AG08395 (cell line): ENCODE measurements around the gene CFAP53.
"Not testable (repeated sequence)": the region's sequence is repeated elsewhere in the genome, so short reads cannot be mapped to it uniquely, and the experiment has no call there.

Source experiments
- DNase-seq: peaks from one replicate; pipeline ENCODE4 v3.0.0; 2012; ENCODE audit warnings: mixed read lengths, low spot score

Gene CFAP53

GRCh38 chr18:50266248-50266704 is at the start of gene CFAP53:
Gene CFAP53, minus strand, starts transcription at chr18:50266495. Its CDS starts 91 bp downstream, at chr18:50266404.
- DNase-seq = peak; percentile 98

DNA sequence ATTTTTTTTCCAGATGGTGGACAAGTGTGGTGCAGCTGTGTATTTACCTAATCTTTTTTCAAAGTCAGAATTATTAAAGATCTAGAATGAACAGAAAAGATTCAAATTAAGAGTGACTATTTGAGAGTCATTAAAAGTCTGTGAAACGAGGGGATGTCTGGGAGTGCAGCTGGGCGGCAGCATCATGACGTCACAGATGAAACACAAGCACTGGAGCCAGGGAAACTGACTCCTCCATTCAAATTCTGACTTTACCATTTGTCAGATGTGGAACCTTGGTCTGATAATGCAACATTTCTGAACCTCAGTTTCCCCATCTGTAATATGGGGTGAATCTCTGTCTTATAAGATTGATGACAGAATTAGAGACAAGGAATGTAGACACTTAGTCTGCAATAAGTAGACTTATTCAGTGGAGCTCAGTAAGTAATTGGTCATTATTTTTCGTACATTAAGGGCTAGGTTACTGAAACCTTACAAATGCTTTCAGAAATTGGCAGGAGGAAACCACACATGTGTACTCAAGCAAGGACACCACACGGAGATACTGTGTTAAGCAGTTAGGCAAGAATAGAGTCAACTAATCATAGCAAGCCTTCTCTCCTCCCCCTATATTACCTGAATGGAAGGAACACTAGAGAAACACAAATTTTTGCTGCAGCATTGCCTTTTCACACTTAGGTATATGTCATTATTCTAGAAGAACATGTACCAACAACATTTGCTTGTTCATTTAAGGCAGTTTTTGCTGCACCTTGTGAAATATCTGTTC is 49.0 kb upstream of the CFAP53 start:
- no peak for DNase-seq

DNA sequence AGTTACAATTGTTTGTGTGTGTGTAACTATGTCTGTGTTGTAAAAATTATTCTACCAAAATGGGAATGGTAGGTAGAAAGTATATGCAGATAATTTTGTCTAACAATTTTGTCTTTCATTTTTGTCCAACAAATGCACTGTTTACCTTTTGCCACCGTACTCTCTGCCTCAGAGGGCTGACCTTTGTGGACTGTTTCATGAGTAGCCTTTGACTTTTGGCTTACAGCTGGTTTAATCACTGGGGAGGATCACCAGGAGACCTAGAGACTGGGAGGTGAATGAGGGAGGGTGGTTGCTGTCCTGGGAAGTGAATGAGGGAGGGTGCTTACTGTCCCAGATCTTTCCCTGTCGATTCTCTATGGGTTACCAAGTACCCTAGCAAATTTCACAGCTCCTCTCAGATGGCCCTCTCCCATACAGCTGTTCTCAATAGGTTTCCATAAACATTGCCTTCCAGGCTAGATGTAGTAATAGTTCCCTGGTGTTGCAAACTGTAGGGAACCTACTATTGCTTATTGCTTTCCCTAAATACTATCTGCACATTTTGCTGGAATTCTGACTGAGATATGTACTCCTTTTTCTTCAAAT is 47.7 kb upstream of the CFAP53 start:
- DNase-seq = no peak

GRCh38 chr18:50313031-50313607 is 46.8 kb upstream of the CFAP53 start:
- DNase-seq = no peak

DNA sequence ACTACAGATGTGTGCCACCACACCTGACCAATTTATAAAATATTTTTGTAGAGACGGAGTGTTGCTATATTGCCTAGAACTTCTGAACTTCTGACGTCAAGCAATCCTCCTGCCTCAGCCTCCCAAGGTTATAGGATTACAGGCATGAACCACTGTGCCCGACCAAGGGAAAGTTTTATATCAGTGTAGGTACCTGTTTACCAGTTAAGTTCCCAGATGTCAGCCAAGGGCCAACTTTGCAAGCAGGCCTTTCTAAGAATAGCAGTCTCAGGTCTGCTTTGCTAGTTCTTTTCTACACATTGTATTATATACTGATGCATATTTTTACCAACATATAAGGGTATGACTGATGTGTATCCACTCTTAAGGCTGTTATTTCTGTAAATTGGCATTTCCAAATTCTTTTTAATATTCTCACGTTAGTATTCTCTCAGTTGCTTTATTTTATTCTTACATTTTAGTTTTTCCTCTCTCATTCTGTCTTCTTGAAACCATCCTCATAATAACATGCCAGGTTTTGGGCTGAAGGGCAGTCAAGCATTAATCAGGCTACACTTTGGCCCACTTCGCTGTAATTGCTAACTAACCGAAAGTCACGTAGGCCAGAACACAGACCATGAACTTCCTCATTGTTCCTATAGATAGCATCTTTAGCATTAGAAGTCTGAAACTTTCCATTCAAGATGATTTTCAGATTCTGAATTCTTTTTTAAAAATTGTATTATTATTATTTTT is 46.2 kb upstream of the CFAP53 start:
- no peak for DNase-seq

GRCh38 chr18:50311650-50312049 is 45.4 kb upstream of the CFAP53 start:
- no peak for DNase-seq

DNA sequence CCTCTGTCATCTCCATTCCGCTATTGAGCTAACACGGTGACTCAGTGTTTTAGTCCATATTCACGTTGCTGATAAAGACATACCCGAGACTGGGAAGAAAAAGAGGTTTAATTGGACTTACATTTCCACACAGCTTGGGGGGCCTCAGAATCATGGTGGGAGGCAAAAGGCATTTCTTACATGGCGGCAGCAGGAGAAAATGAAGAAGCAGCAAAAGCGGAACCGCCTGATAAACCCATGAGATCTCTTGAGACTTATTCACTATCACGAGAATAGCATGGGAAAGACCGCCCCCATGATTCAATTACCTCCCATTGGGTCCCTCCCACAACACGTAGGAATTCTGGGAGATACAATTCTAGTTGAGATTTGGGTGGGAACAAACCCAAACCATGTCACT is 43.8 kb upstream of the CFAP53 start:
- DNase-seq = no peak

- DNase-seq = not testable (repeated sequence)
Observed at GRCh38 chr18:50308851-50309250, 42.6 kb upstream of the CFAP53 start.

DNA sequence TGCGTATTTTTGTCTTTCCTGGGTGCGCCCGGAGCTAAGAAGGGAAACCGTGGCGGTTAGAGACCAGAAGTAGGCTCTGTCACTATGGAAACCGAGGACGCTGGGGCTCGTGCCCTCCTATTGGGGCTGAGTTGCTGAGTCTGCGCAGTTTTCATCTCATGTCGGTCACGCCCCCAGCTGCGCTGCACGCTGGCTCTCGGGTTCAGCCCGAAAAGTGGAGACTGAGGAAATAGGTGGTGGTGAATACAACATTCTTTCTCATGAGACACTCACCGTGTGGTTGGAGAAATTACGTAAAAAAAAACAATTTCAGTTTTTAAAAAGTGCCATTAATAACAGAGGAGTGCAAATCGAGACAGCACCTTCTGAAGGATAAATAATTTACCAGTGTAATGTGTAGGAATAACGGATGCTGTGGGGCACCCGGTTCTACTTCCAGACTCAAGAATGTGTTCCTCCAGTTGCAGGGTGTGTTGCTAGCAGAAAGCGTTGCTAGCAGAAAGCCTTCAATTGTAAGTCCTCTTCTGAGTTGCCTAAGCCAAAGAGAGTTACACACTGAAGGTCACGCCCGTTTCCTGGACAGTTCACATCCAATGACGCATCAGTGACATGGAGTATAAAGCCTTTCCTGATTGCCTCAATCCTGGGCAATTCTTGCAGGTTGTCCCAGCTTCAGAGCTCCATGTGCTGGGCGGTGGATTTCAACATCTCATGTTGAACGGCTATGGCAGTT is 41.6 kb upstream of the CFAP53 start:
- DNase-seq = peak; percentile 99

DNA sequence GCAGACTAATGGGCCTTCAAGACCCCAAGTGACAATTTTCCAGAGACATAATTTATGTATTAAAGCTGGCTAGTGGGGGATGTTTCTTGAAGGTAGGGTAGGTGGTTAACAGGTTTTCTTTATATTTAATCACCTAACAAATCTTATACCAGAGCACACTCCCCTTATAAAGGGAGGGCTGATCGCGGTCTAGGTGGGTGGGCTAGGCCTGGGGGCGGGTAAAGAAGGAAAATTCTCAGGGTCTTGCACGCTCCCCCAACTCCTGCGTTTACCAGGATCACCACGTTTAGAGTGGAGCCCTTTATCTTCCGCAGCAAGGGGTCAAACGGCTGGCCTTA is 41.1 kb upstream of the CFAP53 start:
- DNase-seq = no peak

- DNase-seq = peak; percentile 25
Observed at GRCh38 chr18:50306944-50307343, 40.6 kb upstream of the CFAP53 start.

DNA sequence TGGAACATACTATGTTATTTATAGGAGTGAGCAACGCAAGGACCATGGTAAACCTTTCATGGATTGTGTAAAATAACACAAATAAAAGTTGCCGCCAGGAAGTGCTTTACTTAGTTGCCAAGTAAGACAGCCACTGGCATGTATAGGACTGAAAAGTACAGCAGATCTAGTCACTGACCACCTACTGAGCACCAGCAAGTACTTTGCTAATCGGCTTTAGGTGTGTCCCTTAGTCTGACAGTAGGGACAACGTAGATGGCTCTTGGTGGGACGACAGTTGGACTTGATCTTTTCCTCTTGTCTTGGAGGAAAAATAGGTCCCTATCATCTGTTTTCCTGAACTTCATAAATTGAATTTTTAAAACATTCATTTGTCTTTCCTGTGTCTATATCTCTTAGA is 34.8 kb upstream of the CFAP53 start:
- no peak for DNase-seq

- DNase-seq = no peak
Observed at GRCh38 chr18:50299626-50300388, 33.5 kb upstream of the CFAP53 start.

- no peak for DNase-seq
Observed at GRCh38 chr18:50298443-50299284, 32.4 kb upstream of the CFAP53 start.

GRCh38 chr18:50297621-50298442 is 31.5 kb upstream of the CFAP53 start:
- peak; percentile 78 for DNase-seq

DNA sequence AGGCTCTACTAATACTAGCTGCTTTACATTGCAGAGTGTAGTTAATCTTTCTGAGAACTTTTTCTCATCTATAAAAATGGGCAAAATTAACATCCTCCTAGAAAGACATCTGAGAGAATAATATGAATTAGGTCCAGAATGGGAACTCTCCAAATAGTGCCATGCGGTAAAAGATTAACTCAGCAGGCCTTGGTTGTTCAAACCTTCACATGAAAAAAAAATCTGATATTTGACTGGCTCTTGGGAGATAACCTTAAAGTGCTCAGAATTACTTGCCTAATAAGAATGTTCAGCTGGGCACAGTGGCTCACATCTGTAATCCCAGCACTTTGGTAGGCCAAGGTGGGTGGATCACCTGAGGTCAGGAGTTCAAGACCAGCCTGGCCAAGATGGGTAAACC is 26.7 kb upstream of the CFAP53 start:
- no peak for DNase-seq

DNA sequence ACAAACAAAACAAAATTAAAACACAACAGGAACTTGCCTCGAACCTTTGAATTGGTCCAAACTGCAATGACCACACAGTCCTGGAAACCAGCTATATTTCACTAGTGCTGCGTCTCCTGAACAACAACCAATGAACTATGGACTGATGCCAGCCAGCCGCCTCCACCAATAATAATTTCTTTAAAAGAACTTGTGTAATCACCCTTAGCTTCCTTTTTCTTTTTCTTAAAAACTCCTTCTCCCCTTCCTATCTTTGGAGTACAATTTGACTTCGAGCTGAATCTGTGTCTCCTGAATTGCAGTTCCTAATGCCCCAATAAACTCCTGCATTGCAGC is 22.8 kb upstream of the CFAP53 start:
- no peak for DNase-seq

- DNase-seq = not testable (repeated sequence)
Observed at GRCh38 chr18:50288348-50289107, 22.2 kb upstream of the CFAP53 start.
